Breast epithelium (tissue), 3 donors: ENCODE data around the gene STOML1.

Source experiments
- POLR2A ChIP-seq: fragments of 450-650 bp; IDR thresholded peaks from one replicate; pipeline ENCODE4 v1.6.1; 2016; ENCODE audit warnings: antibody characterized with exemption, mild to moderate bottlenecking, moderate library complexity
- TF ChIP-seq, protein P1 (sequence below), 3 donors: fragments of 450-650 bp; IDR thresholded peaks; one replicate each; pipeline ENCODE4 v1.5.1; 2016 to 2017; ENCODE audit warnings: antibody characterized with exemption in 3 of 3, mild to moderate bottlenecking in 3 of 3, moderate library complexity in 3 of 3

- TF ChIP-seq, protein P1, sequence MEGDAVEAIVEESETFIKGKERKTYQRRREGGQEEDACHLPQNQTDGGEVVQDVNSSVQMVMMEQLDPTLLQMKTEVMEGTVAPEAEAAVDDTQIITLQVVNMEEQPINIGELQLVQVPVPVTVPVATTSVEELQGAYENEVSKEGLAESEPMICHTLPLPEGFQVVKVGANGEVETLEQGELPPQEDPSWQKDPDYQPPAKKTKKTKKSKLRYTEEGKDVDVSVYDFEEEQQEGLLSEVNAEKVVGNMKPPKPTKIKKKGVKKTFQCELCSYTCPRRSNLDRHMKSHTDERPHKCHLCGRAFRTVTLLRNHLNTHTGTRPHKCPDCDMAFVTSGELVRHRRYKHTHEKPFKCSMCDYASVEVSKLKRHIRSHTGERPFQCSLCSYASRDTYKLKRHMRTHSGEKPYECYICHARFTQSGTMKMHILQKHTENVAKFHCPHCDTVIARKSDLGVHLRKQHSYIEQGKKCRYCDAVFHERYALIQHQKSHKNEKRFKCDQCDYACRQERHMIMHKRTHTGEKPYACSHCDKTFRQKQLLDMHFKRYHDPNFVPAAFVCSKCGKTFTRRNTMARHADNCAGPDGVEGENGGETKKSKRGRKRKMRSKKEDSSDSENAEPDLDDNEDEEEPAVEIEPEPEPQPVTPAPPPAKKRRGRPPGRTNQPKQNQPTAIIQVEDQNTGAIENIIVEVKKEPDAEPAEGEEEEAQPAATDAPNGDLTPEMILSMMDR (IDR thresholded peaks at IDR 0.05), result no peak
- TF ChIP-seq POLR2A, result no peak
Measured at GRCh38 chr15:73981761-73982221, 10.3 kb downstream of the STOML1 start.
